Progenitor cell of endocrine pancreas (in vitro differentiated cells): Measurements from ENCODE around the gene NAV2. TPM values are rescaled to one million over a fixed set of nuclear protein-coding genes. Genes with fewer than 3 reads are reported as not detected.
A peak's percentile ranks its signal among the peaks of the same experiment; 100 is the strongest.

Experiments used
- DNase-seq: peaks from one replicate; pipeline ENCODE4 v3.0.0; 2021; ENCODE audit warnings: low spot score; ENCODE audit not compliant: unreplicated experiment
- H3K27ac Mint-ChIP-seq: 2 replicates; pipeline ENCODE4 v1.8.0; 2021; ENCODE audit warnings: mild to moderate bottlenecking, moderate library complexity, mixed read lengths
- H3K27me3 Mint-ChIP-seq: 2 replicates; pipeline ENCODE4 v1.8.0; 2021; ENCODE audit warnings: mixed read lengths
- H3K36me3 Mint-ChIP-seq: 2 replicates; pipeline ENCODE4 v1.8.0; 2022; ENCODE audit warnings: mixed read lengths; ENCODE audit not compliant: insufficient read depth
- H3K4me1 Mint-ChIP-seq: 2 replicates; pipeline ENCODE4 v1.8.0; 2021; ENCODE audit warnings: low read depth, mixed read lengths
- H3K4me3 Mint-ChIP-seq: 2 replicates; pipeline ENCODE4 v1.8.0; 2021; ENCODE audit warnings: low read depth, mild to moderate bottlenecking, moderate library complexity, mixed read lengths
- H3K9me3 Mint-ChIP-seq: 2 replicates; pipeline ENCODE4 v1.8.0; 2021; ENCODE audit warnings: low read depth, mixed read lengths
- CTCF ChIP-seq: fragments of 200-600 bp; sonication (generic); IDR thresholded peaks from one replicate; pipeline ENCODE4 v1.5.0; 2021; ENCODE audit warnings: antibody characterized with exemption, mild to moderate bottlenecking; ENCODE audit not compliant: unreplicated experiment
- total RNA-seq: library from RNA; stranded (reverse); gene quantifications from 2 replicates; pipeline ENCODE4 v1.2.1, GENCODE V29; 2021

Gene NAV2
- total RNA-seq, 1 donor from 2014 or later = 88.3 TPM

- Mint-ChIP-seq H3K36me3 (peaks cover 45% of the 10 kb centered on the region), H3K27ac (peak overlapping the region; percentile 13)
Measured at GRCh38 chr11:20116825-20117224, 404.2 kb downstream of the NAV2 start.

DNA sequence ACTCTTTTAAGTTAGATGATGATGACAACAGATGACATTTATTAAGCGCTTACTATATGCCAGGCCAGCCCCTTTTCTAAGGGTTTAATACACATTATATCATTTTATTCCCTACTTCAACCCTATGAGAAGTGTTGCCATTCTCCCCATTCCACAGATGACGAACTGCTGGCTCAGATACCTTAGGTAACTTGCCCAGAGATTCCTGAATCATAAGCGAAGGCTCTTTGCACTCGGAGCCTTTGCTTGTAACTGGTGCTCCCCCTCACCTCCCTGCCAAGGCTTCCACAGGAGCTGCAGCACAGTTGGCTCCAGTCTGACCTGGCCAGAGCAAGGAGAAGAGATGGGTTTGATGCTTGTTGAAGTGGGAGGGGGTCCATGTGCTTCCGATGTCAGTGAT is 404.7 kb downstream of the NAV2 start:
- no peaks in the 10 kb centered on the region for H3K9me3 Mint-ChIP-seq
- H3K27me3 Mint-ChIP-seq = no peaks in the 10 kb centered on the region
- TF ChIP-seq CTCF = no peak
- H3K4me3 Mint-ChIP-seq = no peak overlapping the region
- H3K4me1 Mint-ChIP-seq = no peaks in the 10 kb centered on the region
- peaks cover 43% of the 10 kb centered on the region for H3K36me3 Mint-ChIP-seq
- DNase-seq = no peak
- no peak overlapping the region for H3K27ac Mint-ChIP-seq

More at GRCh38 chr11:20116825-20117224, 404.2 kb downstream of the NAV2 start:
- Mint-ChIP-seq H3K27me3 (no peaks in the 10 kb centered on the region), H3K9me3 (no peaks in the 10 kb centered on the region), H3K4me3 (no peak overlapping the region), H3K4me1 (no peaks in the 10 kb centered on the region)
- TF ChIP-seq CTCF = no peak
- no peak for DNase-seq

GRCh38 chr11:20118209-20118608 is 405.6 kb downstream of the NAV2 start:
- no peaks in the 10 kb centered on the region for H3K4me1 Mint-ChIP-seq
- no peak for TF ChIP-seq CTCF
- peak overlapping the region; percentile 19 for H3K27ac Mint-ChIP-seq
- H3K9me3 Mint-ChIP-seq = no peaks in the 10 kb centered on the region
- H3K4me3 Mint-ChIP-seq = no peak overlapping the region
- DNase-seq = no peak
- H3K27me3 Mint-ChIP-seq = no peaks in the 10 kb centered on the region
- peaks cover 43% of the 10 kb centered on the region for H3K36me3 Mint-ChIP-seq

DNA sequence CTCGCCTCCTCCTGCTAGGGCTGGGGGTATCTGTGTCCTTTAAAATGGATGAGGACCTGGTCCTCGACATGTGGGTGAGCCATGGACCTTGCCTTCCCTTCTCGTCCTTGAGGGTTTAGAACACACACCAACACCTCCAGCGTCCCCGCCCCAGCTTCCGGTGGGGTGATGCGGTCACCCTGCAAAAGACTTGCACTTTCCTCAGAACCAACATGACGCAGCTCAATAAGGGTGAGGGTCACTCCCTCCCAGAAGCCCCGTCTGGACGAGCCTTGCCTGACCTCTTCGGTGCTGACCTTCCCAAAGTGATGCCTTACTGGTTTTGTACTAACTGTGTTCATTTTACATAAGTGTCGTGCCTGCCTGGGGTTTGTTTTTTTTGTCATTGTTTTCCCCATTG is 406.7 kb downstream of the NAV2 start:
- no peak for TF ChIP-seq CTCF
- Mint-ChIP-seq H3K4me3 (no peak overlapping the region), H3K36me3 (peaks cover 43% of the 10 kb centered on the region), H3K4me1 (no peaks in the 10 kb centered on the region), H3K9me3 (no peaks in the 10 kb centered on the region), H3K27me3 (no peaks in the 10 kb centered on the region), H3K27ac (no peak overlapping the region)
- DNase-seq = no peak

DNA sequence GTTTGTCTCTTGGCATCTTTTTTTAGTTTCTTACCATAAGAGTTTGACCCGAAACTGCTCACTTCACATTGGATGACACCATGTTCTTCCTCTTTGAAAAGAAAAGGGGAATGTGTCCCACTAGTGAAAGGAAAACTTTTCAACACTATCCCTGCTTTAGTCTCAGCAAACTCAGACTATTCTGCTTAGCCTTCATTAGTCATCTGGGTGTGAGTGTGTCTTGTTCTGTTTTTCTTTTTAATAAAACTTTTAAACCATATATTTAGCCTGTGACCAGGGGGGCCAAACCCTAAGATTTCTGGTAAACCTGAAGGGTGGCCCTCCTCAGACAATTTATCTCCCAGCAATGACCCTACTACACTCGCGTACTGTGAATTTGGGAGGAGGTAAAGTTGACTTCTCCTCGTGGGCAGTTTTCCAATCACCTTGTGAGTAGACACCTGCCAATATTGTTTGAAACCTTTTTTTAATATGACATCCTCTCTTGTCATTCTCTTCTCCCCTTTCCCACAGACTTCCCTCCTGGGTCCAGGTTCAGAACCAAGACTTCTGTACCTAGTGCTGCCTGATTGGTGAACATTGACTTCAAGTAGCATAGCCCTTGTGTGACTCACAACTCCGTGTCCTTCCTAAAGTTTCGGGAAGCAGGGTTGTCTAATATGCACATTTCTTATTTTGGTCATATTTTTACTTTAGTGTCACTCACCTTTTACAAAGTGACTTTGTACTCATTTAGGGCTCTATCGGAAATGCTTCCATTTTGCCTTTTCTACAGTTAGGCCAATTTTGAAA is 407.7 kb downstream of the NAV2 start:
- H3K9me3 Mint-ChIP-seq = no peaks in the 10 kb centered on the region
- peaks cover 39% of the 10 kb centered on the region for H3K36me3 Mint-ChIP-seq
- H3K4me1 Mint-ChIP-seq = no peaks in the 10 kb centered on the region
- no peak for TF ChIP-seq CTCF
- no peaks in the 10 kb centered on the region for H3K27me3 Mint-ChIP-seq
- no peak overlapping the region for H3K27ac Mint-ChIP-seq
- DNase-seq = no peak
- no peak overlapping the region for H3K4me3 Mint-ChIP-seq
